Adipocyte (in vitro differentiated cells): Measurements from ENCODE around the gene PPP4R3B.

Source experiments
- DNase-seq: peaks from one replicate; pipeline ENCODE4 v3.0.0-alpha.2; 2015; ENCODE audit warnings: low read depth
- H3K27me3 ChIP-seq: replicated peaks from 2 replicates; pipeline ENCODE4 v1.7.0; 2013; ENCODE audit warnings: mild to moderate bottlenecking, low read length, moderate library complexity; ENCODE audit not compliant: control insufficient read depth, insufficient read depth
- H3K36me3 ChIP-seq: 2 replicates; pipeline ENCODE4 v1.7.0; 2013; ENCODE audit warnings: low read length, mild to moderate bottlenecking, moderate library complexity; ENCODE audit not compliant: control insufficient read depth, insufficient read depth, severe bottlenecking
- H3K4me1 ChIP-seq: 2 replicates; pipeline ENCODE4 v1.7.0; 2013; ENCODE audit warnings: mild to moderate bottlenecking, low read length, moderate library complexity; ENCODE audit not compliant: control insufficient read depth, insufficient read depth
- H3K4me3 ChIP-seq: 2 replicates; pipeline ENCODE4 v1.7.0; 2013; ENCODE audit warnings: mild to moderate bottlenecking, low read length, moderate library complexity
- H3K9ac ChIP-seq: 2 replicates; pipeline ENCODE4 v1.7.0; 2013; ENCODE audit warnings: mild to moderate bottlenecking, low read length, moderate library complexity
- H3K9me3 ChIP-seq: 2 replicates; pipeline ENCODE4 v1.7.0; 2013; ENCODE audit warnings: mild to moderate bottlenecking, low read length, moderate library complexity; ENCODE audit not compliant: control insufficient read depth

The PPP4R3B gene

DNA sequence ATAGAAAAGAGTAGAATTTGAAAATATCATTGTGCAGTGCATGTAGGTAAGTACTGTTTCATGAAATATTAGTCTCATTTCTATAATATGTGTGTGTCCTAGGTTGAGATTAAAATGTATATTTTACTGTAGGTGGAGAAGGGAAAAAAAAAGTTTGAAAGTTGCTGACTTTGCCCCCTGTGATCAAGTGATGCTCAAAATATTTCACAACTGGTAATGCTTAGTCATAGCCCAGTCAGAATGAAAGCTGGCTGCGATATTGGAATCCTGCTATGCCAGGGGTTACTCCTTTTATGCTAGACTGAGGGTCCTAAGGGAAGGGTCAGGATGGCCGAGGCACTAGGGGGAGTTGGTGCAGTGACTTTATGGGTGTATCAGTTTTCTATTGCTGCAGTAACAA lies 117.4 kb downstream of the PPP4R3B start:
- Histone ChIP-seq H3K36me3 (no peaks in the 10 kb centered on the region), H3K9me3 (no peaks in the 10 kb centered on the region), H3K4me3 (no peak overlapping the region), H3K9ac (no peak overlapping the region), H3K27me3 (no peaks in the 10 kb centered on the region), H3K4me1 (peaks cover 9% of the 10 kb centered on the region)
- peak; percentile 71 for DNase-seq

DNA sequence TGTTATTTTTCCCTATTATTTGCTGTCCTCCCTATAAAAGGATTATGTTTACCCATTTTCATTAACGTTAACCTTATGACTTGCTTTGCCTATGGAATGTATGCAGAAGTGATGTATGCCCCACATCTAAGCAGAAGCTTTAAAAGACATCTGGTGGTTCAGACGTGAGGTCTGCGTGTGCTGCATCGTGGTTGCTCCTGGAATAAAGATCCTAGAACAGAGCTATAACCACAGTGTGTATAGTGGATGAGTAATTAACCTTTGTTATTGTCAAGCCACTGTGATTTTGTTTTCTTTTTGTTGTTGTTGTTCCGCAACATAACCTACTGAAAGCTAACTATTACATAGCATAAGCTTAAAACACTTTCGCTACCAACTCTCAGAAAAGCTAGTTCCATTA lies 118.8 kb downstream of the PPP4R3B start:
- peaks cover 9% of the 10 kb centered on the region for H3K4me1 ChIP-seq
- H3K9me3 ChIP-seq: no peaks in the 10 kb centered on the region
- no peak overlapping the region for H3K9ac ChIP-seq
- H3K36me3 ChIP-seq: no peaks in the 10 kb centered on the region
- H3K27me3 ChIP-seq: no peaks in the 10 kb centered on the region
- DNase-seq: no peak
- H3K4me3 ChIP-seq: no peak overlapping the region
